Embryonic facial prominence (tissue), 1 donor: Measurements from ENCODE around the gene SHC4.
"Not testable (repeated sequence)": the region's sequence is repeated elsewhere in the genome, so short reads cannot be mapped to it uniquely, and the experiment has no call there.

Experiments used
- DNase-seq: peaks from one replicate; pipeline ENCODE4 v3.0.0-alpha.2; 2016; ENCODE audit errors: extremely low spot score

SHC4 gene

DNA sequence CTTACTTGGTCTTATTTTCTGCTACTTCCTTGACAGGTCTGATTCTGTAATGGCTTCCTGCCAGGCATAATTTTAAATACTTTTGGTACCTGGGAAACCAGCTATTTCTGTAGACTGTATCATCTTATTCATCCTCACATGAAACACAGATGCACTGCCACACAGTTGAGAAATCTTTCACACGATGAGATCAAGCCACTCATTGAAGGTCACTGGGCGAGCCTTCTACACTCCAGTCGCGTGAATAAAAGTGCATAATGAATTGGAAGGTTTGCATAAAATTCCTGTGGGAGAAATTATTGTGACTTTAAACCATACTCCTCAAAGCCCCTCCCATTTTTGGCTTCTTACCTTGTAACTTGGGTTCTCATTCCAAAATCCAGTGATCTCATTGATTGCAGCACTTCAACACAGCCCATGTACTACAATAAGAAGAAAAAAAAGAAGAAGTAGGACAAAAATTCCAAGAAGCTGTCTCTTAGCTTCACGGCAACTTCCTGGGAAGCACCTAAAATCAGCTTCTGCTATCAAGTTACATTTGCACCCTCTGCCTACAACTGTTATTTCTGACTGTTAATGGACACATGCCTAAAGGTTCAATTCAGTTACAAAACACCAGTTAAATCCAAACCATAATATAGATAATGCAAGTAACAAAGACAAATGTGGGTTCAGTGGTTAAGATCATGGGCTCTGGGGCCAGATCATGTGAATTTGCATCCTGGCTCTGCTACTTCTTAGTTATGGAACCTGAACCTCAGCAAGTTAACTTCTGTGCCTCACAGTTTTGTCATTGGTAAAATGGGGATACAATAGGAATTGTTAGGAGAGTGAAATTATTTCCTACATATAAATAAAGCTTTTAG, 39.0 kb downstream of the SHC4 start:
- DNase-seq = no peak

DNA sequence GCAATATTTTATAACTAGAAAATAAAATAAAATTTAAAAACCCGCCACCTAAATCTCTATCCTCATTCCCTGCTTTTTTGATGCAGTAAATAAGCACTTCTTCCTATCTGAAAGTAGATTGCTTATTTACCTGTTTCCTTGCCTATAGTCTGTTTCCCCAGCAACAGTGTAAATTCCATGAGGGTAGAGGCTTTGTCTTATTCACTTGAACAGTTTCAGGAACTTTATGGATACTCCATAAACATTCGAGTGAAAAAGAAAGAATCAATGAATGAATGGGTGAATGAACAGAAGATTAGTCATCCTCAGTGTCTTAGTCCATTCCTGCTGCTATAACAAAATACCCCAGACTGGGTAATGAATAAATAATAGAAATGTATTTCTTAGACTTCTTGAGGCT, 41.7 kb downstream of the SHC4 start:
- no peak for DNase-seq

DNA sequence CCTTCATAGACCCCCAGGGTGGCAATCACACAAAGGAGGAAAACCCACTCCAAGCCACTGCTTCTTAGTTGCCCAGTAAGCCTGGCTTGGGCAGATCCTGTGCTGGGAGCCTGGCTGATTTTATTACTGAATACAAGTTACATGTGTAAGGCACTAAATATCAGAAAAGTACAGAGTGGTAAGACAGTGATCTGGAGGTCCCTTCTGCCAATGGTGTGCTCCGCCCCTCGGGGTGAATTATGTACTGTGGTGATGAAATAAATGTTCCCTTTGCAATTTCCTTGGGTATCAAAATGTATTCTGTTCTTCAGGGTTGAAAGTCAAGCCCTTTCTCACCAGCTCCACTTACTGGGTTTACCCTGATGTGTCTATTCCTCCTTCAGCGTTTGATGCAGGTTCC, 47.0 kb downstream of the SHC4 start:
- no peak for DNase-seq

DNA sequence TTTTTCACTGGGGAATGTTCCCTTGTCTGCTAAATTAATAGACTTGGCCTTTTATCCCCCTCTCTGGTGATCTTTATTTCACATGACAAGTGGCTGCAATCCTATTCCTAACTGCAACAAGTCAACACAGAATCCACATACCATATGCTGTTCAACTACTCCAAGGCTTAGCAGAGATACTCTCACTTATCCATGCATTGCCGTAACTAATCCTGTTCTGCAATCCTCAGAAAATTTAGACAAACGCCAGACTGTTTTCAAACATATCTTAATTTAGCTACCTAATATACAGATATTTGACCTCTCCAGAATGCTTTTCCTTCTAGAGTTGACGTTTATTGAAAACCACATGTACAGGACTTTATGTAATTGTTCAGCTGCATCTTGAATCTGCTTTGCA, 47.9 kb downstream of the SHC4 start:
- DNase-seq = no peak

GRCh38 chr15:48914717-48915116, 49.0 kb downstream of the SHC4 start:
- no peak for DNase-seq

GRCh38 chr15:48913141-48913540, 50.6 kb downstream of the SHC4 start:
- DNase-seq = no peak

DNA sequence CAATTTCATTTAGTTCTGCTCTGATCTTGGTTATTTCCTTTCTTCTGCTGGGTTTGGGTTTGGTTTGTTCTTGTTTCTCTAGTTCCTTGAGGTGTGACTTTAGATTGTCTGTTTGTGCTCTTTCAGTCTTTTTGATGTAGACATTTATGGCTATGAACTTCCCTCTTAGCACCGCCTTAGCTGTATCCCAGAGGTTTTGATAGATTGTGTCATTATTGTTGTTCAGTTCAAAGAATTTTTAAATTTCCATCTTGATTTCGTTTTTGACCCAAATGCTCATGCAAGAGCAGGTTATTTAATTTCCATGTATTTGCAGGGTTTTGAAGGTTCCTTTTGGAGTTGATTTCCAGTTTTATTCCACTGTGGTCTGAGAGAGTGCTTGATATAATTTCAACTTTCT, 53.2 kb downstream of the SHC4 start:
- not testable (repeated sequence) for DNase-seq

- DNase-seq = not testable (repeated sequence)
Observed at GRCh38 chr15:48909313-48909712, 54.4 kb downstream of the SHC4 start.

DNA sequence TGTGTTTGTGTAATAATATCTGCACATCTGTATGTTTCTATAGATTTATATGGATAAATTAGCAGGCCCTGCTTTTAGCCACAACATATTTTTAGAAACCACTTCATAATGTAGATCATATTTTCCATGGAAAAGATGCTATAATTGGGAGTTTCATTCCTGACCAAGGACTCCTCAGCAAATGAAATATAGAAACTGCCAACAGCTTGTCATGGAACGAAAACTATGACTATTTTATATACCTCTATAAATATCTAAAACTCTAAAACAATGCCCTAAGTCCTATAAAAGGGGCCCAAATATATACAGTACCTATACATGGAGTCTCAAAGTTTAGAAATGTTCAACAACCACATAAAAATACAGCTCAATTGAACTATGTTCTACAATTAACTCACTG, 57.9 kb downstream of the SHC4 start:
- peak; percentile 16 for DNase-seq

GRCh38 chr15:48905216-48905615, 58.5 kb downstream of the SHC4 start:
- DNase-seq = no peak

DNA sequence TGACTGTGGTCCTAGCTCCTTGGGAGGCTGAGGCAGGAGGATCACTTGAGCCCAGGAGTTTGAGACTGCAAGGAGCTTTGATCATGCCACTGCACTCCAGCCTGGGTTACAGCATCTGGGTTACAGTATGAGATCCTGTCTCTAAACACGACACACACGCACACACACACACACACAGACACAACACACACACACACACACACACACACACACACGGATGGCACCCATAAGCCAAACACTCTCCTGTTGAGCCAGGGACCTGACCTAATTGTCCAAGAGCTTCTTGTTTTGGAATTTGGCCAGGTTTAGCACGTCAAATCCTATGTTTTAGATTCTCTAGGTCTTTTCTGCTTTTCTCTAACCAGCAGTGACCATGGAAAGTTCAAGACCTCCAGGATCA, 59.0 kb downstream of the SHC4 start:
- no peak for DNase-seq

GRCh38 chr15:48899793-48900192, 63.9 kb downstream of the SHC4 start:
- DNase-seq = no peak

DNA sequence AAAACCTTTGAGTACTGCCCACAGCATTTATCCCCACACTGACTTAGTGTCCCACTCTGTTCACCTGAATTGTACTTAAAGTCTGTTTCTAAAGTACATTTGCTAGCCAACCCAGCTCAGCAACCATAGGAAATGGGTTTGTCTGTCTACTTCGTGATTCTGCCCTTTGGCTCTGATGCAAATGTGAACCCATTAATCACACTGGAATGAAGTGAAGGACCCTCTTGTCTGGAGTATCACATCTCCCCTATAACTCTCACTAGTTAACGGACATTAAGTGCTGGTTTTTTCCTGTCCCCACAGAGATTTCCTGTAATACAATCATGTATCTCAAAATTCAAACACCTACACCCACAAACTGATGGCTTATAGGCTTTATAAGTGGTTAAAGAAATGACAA, 65.3 kb downstream of the SHC4 start:
- DNase-seq = no peak

- no peak for DNase-seq
Observed at GRCh38 chr15:48898032-48898431, 65.7 kb downstream of the SHC4 start.

GRCh38 chr15:48896869-48897814, 66.6 kb downstream of the SHC4 start:
- peak; percentile 77 for DNase-seq

- DNase-seq = no peak
Observed at GRCh38 chr15:48893311-48893710, 70.4 kb downstream of the SHC4 start.

GRCh38 chr15:48891232-48891765, 72.4 kb downstream of the SHC4 start:
- DNase-seq = no peak

- no peak for DNase-seq
Observed at GRCh38 chr15:48890375-48890972, 73.2 kb downstream of the SHC4 start.

GRCh38 chr15:48889925-48890324, 73.8 kb downstream of the SHC4 start:
- no peak for DNase-seq

DNA sequence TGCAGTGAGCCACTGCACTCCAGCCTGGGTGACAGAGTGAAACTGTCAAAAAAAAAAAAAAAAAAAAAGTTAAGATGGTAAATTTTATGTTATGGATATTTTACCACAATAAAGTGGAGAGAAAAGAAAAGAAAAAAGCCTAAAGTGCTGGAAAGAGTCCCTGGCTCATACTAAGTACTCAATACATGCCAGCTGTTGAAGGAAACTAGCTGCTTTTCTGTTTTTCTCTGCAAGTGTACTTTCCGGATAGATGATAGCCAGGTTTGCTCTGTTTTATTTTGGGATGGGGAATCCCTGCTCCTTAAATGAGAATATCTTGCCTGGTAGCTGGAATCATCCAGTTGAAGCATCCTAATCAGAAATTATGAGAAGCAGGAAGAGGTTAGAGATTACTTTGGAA, 74.9 kb downstream of the SHC4 start:
- DNase-seq = no peak

GRCh38 chr15:48888191-48888590, 75.5 kb downstream of the SHC4 start:
- no peak for DNase-seq

DNA sequence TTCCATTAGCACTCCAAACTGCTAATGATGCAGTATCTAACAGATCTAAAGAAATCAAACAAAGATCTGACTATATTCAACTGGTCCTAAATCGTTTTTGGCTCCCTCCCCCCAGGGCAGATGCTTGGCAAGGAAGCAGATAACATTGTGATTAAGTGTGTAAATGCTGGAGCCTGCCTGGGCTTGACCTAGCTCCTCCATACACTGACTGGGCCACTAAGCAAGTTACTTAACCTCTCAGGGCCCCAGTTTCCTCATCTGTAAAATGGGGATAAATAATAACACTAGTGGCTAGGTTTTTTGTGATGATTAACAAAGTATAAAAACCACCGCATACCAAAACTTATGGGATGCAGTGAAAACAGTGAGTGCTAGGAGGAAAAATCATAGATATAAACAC, 76.6 kb downstream of the SHC4 start:
- DNase-seq = no peak
